AML-193 (cell line): ENCODE measurements around the gene UTP4.

Experiments used
- DNase-seq, 2 experiments: peaks; one replicate each; lab custom pipeline; 2025; lab: John Stamatoyannopoulos, UW

UTP4 gene

GRCh38 chr16:69176033-69176800, 43.8 kb downstream of the UTP4 start:
- no peak for DNase-seq

DNA sequence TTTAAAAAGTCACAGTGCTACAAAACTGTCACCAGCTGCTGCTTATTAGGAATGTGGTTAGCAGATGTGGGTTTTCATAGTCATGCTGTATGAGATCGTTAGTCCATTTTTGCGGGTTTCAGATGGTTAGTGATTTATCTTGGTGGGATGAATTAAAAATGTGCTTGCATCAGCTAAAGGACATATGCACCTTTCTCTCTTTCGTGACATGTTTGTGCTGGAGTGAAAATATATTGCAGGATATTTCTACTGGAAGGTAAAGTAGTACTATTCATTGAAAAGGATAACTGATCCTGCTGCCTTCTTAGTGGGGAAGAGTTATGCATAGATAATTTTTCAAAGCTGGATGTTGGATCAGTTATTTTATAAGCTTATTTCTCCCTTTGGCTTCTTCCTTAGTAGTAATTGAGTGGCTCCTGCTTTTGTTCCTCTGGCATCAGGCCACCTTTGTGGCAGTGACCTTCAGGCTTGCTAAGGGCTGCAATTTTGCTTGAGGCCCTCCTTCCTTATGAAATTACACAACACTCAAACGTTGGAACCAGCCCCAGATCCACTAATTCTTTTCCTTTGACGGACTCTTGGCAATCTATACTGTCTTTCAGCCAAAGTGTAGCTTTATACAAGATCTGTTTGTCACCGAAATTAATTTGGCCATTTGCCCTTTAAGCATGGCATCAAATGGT, 47.0 kb downstream of the UTP4 start:
- DNase-seq, result peak; percentile 57 to 67

DNA sequence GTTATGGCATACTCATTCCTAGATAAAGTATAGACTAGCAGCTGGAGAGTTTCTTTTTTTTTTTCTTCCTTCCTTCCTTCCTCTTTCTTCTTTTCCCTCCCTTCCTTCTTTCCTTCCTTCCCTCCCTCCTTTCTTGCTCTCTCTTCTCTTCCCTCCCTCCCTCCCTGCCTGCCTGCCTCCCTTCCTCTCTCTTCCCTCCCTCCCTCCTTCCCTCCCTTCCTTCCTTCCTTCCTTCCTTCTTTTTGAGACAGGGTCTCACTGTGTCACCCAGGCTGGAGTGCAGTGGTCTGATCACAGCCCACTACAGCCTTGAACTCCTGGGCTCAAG, 47.5 kb downstream of the UTP4 start:
- DNase-seq, result no peak

DNA sequence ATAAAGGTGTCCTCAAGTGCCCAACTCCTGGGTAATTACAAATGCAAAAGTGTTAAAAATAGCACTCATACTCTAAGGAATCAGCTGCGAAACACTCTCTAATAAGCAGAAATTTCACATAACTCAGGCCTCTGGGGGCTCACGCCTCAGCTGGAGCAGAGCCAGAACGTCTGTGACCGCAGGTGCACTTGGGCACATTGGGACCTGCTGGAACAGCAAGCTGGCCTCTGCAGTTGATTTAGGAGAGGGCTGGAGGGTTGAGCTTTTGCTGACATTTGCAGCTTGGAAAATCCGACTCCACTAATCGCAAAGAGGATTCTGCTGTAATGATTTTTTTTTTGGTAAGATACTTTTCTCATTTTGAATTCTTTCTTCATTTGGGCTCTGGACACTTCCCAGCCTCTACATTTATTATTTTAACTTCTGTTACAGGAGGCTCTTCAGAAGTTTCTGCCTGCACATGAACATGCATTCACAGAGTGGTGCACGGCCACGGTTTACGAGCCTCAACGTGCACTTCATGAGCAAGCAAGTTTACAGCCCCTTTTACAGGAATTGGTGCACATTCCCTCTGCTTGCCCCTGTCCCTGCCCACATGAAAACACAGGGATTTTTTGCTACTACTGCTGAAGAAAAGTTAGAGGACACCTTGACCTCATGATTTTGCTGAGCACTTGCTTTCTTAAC, 50.4 kb downstream of the UTP4 start:
- no peak for DNase-seq

GRCh38 chr16:69186642-69187445, 54.4 kb downstream of the UTP4 start, which contains the start of gene SNTB2:
Gene SNTB2, plus strand, starts transcription at chr16:69187164. Its CDS starts 3 bp downstream, at chr16:69187167.
- peak; percentile 80 to 85 for DNase-seq

- no peak for DNase-seq
Measured at GRCh38 chr16:69187446-69188235, 55.2 kb downstream of the UTP4 start.

- peak in 1 of 2 experiments; percentile 15 for DNase-seq
Measured at GRCh38 chr16:69188236-69188549, 55.7 kb downstream of the UTP4 start.

DNA sequence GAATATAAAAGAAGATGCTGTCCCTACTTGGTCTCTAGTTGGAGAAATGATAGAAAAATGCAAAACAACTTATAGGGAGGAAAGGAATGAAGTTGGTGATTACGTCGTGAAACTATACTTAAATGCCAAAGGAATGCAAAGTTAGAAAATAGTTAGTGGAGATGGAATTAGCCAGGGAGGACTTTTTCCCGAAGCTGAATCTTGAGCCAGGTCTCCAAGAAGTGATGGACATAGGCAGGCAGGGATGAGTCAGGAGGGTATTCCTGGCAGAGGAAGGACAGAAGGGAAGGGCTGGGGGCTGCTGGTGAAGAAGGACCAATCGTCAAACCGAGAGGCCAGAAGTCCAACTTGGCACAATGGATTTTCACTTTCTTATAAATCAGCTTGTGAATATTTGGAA, 56.3 kb downstream of the UTP4 start:
- no peak for DNase-seq

GRCh38 chr16:69190046-69190588, 57.7 kb downstream of the UTP4 start:
- no peak for DNase-seq

DNA sequence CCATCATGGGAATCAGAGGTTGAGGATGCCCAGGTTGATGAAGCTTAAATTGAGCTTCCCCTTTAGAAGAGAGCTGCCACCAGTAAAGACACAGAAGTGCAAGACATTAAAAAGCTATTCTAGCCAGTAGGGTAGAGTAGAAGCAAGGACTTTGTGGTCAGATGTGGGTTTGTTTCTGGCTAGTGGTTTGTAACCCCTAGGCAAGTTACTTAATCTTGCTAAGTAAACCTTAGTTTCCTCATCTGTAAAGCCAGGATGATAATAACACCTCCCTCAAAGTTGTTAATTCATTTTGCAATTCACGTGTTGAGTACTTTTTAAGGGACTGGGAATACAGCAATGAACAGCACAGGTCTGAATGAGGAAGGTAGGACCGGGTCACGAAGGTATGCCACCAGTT, 58.1 kb downstream of the UTP4 start:
- DNase-seq, result peak; percentile 89 to 90

DNA sequence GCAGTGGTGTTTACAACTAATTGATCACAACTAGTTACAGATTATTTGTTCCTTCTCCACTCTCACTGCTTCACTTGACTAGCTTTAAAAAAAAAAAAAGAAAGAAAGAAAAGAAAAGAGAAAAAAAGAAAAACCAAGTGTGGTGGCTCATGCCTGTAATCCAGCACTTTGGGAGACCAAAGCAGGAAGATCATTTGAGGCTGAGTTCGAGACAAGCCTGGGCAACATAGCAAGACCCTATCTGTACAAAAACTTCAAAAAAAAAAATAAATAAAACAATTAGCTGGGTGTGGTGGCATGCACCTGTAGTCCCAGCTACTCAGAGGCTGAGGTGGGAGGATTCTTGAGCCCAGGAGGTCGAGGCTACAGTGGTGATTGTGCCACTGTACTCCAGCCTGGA, 58.7 kb downstream of the UTP4 start:
- no peak for DNase-seq

DNA sequence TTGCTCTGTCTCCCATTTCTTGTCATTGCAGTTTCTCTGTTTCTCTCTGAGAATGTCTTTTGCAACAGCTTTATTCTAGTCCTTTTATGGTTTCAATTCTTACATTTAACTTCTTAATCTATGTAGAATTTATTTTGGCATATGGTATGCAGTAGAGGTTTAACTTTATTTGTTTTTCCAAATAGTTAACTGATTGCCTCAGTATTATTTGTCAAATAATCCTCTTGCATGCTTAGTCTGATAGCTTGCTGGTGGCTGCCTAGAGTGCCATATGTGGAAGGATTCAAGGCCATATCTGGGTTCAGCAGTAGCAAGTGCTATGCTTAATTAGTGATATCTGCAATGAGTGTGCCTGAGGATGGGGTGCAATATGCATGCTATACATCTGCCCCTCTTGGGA, 61.4 kb downstream of the UTP4 start:
- DNase-seq, result no peak

DNA sequence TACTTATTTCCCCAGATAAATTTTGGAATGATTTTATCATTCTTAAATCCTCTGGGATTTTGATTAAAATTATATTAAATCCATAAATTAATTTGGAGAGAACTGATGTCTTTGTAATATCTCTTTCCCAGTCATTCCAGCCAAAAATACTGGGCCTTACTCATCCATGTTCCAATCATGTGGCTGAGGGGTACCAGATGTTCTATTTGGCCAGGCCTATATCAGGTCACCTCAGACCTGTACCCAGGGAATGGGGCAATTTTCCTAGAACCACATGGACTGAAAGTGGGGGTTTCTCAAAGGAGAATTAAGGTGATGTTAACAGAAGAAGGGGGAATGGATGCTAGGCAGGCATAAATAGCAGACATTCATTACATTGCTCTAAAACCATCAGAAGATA, 62.0 kb downstream of the UTP4 start:
- no peak for DNase-seq

DNA sequence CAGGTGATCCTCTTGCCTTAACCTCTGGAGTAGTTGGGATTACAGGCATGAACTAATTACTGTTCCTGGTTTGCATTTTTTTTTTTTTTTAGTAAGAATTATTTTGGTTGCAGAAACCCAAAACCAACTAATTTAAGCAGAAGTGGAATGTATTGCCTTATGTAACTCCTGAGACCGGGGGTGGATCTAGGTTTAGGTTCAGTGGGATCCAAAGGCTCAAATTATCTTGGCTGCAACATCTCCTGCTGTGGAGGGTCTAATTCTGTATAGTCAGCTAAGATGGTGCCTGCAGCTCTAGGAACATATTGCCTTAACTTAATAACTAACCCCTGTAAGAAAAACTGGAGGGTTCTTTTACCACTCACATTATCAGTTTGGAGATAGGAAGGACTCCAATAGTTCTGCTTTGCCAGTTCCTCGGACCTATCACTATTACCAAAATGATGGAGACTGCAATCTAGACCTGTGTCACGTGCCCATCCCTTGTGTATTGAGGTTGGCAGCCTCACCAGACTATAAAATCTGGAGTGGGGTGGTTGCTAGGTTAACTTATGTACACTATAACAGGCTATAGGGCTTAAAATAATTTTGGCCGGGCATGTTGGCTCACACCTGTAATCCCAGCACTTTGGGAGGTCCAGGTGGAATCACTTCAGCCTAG, 63.0 kb downstream of the UTP4 start:
- DNase-seq, result no peak

DNA sequence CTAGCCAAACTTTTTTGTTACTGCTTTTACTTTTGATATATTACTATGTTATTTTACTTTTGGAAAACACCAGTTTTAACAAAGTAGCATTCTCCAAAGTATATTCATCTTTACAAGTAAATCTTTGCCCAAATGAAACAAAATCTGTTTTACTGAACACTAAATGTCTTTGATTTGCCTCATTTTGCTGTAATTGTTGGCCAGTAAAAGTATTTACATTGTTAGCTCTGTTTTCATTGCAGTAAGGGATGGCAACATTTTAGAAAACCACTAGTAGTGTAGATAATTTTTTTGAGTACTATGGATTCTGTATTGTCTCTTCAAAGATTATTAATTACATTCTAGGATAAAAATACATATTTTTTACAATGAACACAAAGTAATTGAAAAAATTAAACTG, 65.1 kb downstream of the UTP4 start:
- no peak for DNase-seq

DNA sequence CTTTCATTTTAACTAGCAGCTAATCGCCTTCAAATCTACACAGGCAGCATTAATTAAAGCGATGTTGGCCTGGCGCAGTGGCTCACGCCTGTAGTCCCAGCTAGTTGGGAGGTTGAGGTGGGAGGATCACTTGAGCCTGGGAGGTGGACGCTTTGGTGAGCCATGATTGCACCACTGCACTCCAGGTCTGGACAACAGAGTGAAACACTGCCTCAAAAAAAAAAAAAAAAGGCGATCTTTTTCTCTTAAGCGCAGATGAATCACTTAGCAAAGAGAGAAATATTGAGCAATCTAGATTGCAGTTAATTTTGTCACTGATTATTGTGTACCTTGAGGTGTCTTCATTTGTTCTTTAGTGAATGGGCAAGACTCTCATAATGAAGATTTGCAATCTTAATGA, 66.9 kb downstream of the UTP4 start:
- DNase-seq, result no peak

DNA sequence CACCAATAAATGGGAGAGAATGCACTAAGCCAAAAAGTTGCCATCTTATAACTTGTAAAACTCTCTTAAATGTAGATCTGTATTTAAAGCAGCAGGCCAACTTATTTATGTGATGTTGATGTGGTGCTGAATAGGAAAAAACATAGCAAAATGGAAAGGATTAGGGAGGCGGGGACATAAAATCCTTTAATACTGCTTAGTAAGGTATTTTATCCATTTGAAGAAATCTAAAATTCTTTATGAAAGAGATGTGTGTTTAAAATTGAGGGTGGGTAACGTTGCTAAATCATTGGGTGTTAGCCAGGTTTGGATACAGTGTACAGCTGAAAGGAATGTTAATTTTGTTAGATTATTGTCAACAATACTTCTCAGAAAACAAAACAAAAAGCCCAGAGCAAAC, 68.8 kb downstream of the UTP4 start:
- no peak for DNase-seq

- no peak for DNase-seq
Measured at GRCh38 chr16:69201787-69202186, 69.3 kb downstream of the UTP4 start.

DNA sequence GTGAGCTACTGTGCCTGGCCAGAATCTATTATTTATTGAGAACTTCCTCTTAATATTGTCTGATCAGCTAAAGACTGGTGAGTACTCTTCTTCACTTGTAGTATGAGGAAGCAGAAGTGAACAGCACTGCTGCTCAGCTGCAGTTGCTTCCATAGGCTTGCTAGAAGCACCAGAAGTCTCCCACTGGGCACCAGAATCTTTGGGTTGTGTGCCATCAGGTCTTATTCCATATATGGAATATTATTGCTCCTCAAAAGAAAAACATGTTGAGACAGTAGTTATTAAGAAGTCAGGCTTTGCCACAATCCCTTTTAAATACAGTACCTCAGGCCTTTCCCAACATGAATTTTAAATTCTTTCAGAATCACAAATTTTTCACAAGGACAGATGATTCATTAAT, 71.7 kb downstream of the UTP4 start:
- peak; percentile 15 to 28 for DNase-seq

DNA sequence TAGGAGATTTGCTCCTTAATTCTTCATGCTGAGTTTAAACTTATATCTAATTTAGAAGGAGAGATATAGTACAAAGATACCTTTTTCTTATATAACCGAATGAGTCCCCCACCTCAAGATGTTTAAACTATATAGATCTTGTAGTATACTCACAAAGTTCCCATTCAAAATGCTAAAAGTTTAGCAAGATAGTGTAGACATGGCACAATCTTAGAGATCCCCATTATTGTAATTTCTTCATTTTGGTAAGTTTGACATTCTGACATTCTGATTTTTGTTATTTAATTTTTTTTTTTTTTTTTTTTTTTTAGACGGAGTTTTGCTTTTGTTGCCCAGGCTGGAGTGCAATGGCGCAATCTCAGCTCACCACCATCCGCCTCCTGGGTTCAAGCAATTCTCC, 77.3 kb downstream of the UTP4 start:
- DNase-seq, result no peak

DNA sequence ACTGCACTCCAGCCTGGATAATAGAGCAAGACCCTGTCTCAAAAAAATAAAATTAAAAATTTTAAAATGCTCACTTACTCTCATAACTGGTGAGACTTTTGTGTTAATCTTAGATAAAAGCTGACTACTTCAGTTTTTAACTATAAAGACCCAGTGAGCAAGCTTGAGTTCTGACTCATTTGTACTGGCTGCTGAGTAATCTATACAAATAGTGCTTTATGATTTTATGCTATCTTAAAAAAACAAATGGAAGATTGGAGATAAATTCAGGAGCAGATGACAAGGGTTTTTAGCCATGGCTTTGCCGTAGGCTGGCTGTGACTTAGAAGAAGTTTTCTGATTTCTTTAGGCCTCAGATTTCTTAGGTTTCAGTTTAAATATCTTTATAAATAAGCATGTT, 85.0 kb downstream of the UTP4 start:
- DNase-seq, result no peak
